Endometrial microvascular endothelial cells (primary cell): ENCODE measurements around the gene EIF2S2. TPM values are rescaled to one million over a fixed set of nuclear protein-coding genes. Genes with fewer than 3 reads are reported as not detected.
"Not testable (repeated sequence)": the region's sequence is repeated elsewhere in the genome, so short reads cannot be mapped to it uniquely, and the experiment has no call there.

Experiments used
- in situ Hi-C: cut with HindIII; loops from 2 replicates; pipeline ENCODE4 v1.10.0; 2017; ENCODE audit warnings: low sequenced_read_pairs, low pct_unique_long_range_greater_than_20kb; ENCODE audit errors: inconsistent ontology term
- total RNA-seq: library from RNA; depleted of rRNA; stranded (reverse); fragments of >200 nt; gene quantifications from one replicate; pipeline ENCODE4 v1.2.3, GENCODE V29; 2015; ENCODE audit errors: inconsistent ontology term

The EIF2S2 gene, protein sequence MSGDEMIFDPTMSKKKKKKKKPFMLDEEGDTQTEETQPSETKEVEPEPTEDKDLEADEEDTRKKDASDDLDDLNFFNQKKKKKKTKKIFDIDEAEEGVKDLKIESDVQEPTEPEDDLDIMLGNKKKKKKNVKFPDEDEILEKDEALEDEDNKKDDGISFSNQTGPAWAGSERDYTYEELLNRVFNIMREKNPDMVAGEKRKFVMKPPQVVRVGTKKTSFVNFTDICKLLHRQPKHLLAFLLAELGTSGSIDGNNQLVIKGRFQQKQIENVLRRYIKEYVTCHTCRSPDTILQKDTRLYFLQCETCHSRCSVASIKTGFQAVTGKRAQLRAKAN
- 73.2 TPM for total RNA-seq

DNA sequence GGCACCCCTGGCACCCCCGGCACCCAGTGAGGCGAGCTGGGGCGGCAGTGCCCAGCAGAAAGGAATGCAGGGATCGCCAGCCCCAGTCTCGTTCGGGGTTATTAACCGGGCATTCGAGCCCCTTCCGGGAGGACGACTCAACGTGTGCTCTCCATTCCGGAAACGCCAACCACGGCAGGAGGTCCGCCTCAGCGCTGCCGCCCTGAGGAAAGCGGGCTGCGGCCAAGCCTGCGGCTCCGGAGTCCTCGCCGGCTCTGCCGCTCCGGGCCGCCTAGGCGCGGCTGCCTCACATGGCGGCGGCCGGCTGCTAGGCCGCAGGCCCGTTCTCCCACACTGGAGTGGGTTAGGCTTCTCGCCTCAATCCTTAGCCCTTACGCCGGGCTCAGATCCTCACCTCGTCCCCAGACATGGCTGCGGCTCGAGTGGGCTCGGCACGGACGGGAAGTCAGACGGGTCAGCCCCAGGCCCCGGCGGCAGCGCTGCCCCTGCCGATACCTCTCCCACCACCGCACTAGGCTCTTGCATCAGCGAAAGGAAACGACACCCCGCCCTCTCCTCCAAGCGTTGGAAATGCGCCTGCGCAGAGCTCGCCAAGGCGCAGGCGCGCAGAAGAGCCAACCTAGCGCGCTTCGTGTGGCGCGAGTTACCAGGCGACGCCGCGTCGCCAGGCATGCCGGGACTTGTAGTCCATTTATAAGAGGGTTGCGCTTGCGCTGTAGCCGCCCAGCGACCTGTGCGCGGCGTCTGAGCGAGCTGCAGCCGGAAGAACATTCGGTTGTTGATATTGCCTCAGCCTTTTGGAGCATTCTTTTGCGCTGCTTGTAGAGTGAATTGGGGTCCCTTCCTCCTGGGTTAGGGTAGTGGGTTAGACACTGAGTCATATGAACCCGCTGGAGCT is at the start of gene EIF2S2:
Gene EIF2S2, minus strand, starts transcription at position 542 of the 898 bp plus-strand sequence. Its CDS starts 133 bp downstream, at position 409.
- in situ Hi-C loops, result no loop called here

DNA sequence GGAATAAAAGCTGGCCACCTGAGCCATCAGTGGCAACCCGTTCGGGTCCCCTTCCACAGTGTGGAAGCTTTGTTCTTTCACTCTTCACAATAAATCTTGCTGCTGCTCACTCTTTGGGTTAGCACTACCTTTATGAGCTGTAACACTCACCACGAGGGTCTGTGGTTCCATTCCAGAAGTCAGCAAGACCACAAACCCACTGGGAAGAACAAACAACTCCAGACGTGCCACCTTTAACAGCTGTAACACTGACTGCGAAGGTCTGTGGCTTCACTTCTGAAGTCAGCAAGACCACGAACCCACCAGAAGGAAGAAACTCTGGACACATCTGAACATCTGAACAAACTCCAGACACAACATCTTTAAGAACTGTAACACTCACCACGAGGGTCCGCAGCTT is 45.7 kb upstream of the EIF2S2 start:
- in situ Hi-C loops, result not testable (repeated sequence)

DNA sequence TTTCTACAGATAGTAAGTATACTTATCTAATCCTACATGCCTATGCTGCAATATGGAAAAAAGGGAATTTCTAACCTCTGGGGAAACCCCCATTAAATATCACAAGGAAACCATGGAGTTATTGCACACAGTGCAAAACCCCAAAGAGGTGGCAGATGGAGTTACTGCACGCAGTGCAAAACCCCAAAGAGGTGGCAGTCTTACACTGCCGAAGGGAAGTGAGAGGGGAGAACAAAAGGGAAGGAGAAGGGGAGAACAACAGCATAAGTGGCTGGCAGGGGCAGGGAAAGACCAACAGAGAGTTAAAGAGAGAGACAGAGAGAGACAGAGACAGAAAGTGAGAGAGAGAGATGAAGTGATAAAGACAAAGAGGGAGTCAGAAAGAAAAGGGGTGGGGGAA is 43.8 kb upstream of the EIF2S2 start:
- in situ Hi-C loops, result no loop called here

DNA sequence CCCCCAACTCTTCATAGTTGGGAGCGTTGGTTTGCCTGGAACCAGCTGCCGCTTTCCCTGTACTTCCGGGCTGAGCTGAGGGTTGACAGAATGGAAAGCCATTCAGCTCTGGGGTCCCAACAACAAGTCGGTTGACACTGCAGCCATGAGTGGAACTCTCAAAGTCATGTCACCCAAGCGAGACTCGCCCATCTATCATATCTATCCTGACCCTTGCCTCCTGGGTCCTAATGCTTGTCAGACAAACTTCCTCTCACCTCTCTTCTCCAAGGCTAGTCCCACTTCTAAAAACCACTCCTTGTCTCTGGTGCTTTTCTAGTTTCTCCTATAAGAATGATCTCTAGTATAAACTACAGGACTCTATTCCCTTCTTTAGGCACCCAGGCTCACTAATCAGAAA is 41.1 kb upstream of the EIF2S2 start:
- in situ Hi-C loops, result not testable (repeated sequence)

DNA sequence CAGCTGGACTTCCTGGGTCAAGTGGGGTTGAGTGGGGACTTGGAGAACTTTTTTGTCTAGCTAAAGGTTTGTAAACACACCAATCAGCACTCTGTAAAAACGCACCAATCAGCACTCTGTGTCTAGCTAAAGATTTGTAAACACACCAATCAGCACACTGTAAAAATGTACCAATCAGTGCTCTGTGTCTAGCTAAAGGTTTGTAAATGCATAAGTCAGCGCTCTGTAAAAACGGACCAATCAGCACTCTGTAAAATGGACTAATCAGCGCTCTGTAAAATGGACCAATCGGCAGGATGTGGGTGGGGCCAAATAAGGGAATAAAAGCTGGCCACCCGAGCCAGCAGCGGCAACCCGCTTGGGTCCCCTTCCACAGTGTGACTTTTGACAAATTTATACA is 40.0 kb upstream of the EIF2S2 start:
- in situ Hi-C loops, result not testable (repeated sequence)

DNA sequence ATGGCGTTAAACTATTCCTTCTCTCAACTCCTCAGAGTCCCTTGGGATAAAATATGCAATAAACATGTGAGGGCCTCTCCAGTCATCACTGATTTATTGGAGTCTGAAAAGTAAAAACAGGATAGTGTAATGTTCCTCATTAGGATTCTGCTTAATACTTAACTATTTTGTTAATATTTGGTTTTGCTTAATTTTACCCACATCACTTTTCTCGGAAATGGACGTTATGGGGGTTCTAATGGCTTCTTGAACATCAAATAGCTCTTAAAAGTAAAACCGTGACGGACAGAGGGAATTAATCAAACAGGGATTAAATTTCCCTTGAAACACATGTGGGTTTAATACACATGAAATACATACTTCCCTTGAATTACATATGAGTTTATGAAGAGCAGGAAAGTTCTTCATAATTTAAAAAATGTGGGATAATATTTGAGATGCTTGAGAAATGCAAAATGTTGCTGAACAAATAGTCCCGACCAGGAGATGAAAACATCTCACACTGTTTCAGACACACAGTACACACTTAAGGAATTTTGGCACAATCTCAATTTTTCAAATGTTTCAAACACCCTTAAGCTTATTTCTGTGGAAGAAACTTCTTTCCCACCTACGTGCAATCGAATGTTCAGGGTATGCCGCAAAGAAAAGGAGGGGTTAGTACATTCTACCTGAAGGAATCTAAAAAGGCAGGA is 38.4 kb upstream of the EIF2S2 start:
- in situ Hi-C loops, result no loop called here

DNA sequence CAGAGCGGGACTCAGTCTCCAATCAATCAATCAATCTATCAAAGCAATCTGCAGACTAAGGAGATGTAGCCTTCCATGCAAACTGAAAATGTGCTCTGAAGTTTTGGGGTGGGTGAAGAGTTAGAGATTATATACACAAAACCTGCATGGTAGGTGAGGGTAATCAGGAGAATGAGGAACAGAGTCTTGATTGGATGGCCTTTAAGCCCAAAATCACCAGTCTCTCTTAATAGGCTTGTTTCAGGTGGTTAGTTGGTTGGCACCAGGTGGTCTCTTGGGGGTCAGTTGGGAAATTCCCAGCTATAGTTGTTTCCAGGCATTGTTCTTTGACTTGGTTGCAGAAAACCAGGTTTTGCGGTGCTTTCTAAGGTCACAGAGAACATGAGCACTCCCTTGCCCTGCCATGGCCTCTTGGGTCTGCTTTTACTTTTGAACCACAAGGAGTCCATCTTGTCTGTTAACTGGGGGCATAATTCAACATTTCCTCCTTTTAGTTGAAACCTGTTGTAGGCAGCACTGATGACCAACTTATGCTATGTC is 33.3 kb upstream of the EIF2S2 start:
- in situ Hi-C loops, result no loop called here

DNA sequence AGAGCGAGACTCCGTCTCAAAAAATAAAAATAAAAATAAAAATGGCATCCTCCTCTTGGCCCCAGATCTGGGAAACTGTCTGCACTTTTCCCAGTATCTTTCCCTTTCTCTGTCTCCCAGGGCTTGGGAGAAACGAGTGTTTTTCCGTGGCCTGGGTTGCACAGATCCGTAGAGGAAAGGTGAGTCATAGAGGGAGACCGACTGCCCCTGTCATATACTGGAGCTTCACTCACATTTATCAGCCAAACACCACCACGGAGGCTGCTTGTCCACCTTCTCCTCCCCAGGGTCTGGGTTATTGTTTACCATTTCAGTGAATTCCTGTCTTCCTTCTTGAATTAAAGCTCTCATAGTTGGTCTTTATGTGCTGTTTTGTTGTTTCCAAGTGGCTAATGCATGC is 31.9 kb upstream of the EIF2S2 start:
- in situ Hi-C loops, result no loop called here

DNA sequence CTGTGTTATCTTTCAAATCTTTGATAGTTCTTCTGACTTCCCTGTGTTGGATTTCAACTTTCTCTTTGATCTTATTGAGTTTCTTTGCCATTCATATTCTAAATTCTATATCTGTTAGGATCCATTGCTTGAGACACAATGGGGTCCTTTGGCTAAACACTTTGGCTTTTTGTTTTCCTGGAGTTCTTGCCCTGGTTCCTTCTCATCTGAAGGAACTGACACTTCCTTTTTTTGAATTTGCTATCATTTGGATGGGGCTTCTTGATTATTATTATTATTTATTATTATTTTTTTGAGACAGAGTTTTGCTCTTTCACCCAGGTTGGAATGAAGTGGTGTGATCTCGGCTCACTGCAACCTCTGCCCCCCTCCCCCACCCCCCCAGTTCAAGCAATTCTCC is 30.1 kb upstream of the EIF2S2 start:
- in situ Hi-C loops, result no loop called here

DNA sequence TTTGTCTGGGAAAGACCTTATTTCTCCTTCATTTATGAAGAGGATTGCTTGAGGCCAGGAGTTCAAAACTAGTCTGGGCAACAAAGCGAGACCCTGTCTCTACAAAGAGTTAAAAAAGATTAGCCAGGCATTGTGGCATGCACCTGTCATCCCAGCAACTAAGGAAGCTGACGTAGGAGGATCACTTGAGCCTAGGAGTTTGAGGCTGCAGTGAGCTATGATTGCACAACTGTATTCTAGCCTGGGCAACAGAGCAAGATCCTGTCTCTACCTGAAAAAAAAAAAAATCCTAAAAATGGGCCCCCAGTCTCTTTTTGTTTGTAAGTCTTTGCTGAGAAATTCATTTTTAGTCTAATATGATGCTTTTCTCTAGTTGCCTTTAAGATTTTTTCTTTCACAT is 29.2 kb upstream of the EIF2S2 start:
- in situ Hi-C loops, result no loop called here

DNA sequence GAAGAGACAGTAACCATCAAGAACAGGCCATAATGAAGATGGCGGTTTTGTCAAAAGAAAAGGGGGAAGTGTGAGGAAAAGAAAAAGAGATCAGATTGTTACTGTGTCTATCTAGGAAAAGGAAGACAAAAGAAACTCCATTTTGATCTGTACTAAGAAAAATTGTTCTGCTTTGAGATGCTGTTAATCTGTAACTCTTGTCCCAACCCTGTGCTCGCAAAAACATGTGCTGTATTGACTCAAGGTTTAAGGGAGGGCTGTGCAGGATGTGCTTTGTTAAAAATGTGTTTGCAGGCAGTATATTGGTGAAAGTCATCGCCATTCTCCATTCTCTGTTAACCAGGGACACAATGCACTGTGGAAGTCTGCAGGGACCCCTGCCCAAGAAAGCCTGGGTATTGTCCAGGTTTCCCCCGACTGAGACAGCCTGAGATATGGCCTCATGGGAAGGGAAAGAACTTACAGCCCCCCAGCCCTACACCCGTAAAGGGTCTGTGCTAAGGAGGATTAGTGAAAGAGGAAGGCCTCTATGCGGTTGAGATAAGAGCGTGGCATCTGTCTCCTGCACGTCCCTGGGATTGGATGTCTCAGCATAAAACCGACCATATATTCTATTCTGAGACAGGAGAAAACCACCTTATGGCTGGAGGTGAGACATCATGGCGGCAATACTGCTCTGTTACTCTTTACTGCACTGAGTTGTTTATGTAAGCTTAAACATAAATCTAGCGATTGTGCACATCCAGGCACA is 23.7 kb upstream of the EIF2S2 start:
- in situ Hi-C loops, result not testable (repeated sequence)

DNA sequence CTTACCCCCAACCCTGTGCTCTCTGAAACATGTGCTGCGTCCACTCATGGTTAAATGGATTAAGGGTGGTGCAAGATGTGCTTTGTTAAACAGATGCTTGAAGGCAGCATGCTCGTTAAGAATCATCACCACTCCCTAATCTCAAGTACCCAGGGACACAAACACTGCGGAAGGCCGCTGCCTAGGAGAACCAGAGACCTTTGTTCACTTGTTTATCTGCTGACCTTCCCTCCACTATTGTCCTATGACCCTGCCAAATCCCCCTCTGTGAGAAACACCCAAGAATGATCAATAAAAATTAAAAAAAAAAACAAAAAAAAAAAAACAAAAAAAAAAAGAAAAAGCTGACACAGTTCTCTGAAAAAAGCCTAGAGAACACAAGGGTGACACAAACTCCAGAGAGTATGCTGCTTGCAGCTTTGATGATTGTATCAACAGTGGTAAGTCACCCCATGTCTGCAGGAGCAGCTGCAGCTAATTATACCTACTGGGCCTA is 21.4 kb upstream of the EIF2S2 start:
- in situ Hi-C loops, result not testable (repeated sequence)

DNA sequence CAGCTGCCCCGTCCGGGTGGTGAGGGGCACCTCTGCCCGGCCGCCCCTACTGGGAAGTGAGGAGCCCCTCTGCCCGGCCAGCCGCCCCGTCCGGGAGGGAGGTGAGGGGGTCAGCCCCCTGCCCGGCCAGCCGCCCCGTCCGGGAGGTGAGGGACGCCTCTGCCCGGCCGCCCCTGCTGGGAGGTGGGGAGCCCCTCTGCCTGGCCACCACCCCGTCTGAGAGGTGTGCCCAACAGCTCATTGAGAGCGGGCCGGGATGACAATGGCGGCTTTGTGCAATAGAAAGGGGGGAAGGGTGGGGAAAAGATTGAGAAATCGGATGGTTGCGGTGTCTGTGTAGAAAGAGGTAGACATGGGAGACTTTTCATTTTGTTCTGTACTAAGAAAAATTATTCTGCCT is 20.9 kb upstream of the EIF2S2 start:
- in situ Hi-C loops, result not testable (repeated sequence)

DNA sequence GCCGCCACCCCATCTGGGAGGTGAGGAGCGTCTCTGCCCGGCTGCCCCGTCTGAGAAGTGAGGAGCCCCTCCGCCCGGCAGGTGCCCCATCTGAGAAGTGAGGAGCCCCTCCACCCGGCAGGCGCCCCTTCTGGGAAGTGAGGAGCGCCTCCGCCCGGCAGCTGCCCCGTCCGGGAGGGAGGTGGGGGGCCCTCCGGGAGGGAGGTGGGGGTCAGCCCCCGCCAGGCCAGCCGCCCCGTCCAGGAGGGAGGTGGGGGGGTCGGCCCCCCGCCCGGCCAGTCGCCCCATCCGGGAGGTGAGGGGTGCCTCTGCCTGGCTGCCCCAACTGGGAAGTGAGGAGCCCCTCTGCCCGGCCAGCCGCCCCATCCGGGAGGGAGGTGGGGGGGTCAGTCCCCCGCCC is 20.4 kb upstream of the EIF2S2 start:
- in situ Hi-C loops, result not testable (repeated sequence)

DNA sequence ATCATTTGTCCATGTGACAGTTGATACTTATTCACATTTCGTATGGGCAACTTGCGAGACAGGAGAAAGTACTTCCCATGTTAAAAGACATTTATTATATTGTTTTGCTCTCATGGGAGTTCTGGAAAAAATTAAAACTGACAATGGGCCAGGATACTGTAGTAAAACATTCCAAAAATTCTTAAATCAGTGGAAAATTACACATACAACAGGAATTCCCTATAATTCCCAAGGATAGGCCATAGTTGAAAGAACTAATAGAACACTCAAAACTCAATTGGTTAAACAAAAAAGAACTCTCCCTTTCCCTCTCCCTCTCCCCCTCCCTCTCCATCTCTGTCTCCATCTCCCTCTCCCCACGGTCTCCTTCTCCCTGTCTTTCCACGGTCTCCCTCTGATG is 19.4 kb upstream of the EIF2S2 start:
- in situ Hi-C loops, result no loop called here

DNA sequence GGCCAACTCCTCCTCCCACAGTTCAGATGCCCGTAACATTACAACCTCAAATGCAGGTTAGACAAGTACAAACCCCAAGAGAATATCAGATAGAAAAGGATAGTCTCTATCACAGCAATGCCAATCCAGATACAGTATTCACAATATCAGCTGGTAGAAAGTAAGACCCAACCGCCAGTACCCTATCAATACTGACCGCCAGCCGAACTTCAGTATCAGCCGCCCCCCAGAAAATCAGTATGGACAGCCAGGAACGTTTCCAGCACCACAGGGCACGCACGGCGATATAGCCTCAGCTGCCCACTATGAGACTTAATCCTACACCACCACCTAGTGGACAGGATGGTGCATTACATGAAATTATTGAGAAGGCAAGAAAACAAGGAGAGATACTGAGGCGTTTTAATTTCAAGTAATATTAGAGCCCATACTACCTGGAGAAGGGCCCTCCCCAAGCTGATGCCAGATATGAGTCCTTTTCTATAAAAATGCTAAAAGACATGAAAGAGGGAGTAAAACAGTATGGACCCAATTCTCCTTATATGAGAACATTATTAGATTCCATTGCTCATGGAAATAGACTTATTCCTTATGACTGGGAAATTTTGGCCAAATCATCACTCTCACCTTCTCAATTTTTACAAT is 17.6 kb upstream of the EIF2S2 start:
- in situ Hi-C loops, result no loop called here

DNA sequence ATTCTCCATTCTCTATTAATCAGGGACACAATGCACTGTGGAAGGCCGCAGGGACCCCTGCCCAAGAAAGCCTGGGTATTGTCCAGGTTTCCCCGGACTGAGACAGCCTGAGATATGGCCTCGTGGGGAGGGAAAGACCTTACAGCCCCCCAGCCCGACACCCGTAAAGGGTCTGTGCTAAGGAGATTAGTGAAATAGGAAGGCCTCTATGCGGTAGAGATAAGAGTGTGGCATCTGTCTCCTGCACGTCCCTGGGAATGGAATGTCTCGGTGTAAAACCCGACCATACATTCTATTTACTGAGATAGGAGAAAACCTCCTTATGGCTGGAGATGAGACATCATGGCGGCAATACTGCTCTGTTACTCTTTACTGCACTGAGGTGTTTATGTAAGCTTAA is 15.7 kb upstream of the EIF2S2 start:
- in situ Hi-C loops, result no loop called here
